HG02938 (cell line): Measurements from ENCODE around the gene ZDHHC6.
"Not testable (repeated sequence)": the region's sequence is repeated elsewhere in the genome, so short reads cannot be mapped to it uniquely, and the experiment has no call there.

Experiments used
- ATAC-seq: cut with Tn5 transposase; IDR thresholded peaks from one replicate; pipeline ENCODE4 v1.9.1; 2021; ENCODE audit warnings: mild to moderate bottlenecking, moderate library complexity; ENCODE audit not compliant: unreplicated experiment

The ZDHHC6 gene

DNA sequence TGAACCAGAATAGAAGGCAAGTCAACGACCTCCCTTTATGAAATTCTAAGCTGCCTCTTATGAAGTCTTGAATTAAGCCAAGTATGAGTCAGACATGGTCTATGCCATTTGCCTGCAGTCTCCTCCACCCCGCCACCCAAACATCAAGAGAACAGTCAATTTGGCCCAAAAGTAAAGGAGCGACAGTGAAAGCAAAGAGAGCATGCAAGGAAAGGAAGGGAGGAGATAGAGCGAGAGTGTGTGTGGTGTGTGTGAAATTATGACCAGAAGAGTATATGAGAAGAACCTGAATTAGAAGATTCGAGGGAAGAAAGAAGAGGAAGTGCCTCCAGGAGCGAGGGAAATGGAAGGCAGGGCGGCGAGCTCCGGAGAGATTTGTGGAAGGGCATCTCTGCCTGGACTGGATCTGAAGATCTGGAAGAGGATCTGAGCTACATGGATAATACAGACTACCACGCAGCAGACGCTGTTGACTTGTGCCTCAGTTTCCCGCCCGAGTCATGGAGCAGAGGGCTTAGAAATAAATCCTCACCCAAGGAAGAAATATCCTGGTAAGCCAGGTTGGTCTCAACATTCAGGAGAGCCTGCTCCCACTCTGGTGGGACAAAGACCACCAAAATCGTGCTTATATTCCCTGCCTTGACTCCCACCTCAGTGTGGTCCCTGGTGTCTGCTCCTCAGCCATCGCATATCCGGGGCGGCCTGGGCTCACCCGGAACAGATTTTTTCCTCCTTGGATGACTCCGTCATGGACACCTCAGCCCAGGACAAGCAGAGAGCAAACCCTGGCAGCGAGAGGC lies 459 bp downstream of the ZDHHC6 start:
- ATAC-seq = no peak

DNA sequence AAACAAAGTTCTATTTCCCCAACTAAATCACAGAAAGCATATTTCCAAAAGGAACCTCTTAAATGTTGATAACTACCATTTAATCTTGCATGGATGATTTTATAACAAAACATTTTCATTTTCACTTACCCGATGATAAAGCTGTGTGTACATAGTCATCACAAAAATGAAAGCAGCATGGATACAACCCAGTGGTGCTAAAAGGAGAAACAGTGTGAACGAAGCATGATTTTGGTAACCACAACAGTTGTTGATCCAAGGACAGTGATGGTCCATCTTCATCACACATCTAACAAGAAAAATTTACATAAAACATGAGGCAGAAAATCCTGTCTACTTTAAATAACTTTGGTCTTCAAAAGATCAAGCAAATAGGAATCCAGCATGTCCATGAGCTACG lies 4.7 kb downstream of the ZDHHC6 start:
- ATAC-seq = no peak

DNA sequence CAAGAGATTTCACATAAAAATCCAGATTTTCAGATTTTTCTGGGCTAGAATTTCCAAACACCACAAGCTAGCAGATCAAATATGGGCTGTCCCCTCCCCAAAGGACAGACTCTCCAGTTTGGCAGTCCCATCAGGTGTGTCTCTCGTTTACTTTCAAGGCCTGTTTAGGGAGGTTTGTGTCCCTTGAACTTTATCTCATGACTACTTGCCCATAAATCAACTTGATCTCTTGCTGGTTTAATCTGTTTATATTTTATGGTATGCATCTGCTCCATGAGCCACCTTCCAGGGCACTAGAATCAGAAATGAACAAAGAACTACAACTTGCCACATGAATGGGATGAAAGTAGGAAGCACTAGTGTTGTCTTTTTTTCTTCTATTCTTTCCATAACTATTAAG lies 5.2 kb downstream of the ZDHHC6 start:
- no peak for ATAC-seq

DNA sequence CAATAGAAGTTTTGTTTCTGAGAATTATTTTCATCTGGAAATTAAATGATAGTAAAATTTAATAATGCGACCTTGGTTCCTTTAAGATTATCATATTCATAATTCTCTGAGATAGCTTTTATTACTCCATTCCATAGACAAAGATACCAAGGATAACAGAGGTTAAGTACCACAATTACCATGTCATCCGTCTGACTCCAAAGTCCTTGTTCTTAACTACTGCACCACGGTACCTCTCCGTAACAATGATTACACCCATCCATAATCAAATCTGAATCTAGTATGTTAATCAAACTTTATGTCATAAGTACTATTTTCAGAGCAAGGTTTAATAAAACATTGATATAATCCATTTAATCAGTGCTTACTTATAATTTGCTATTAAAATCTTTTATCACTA lies 8.4 kb downstream of the ZDHHC6 start:
- no peak for ATAC-seq

DNA sequence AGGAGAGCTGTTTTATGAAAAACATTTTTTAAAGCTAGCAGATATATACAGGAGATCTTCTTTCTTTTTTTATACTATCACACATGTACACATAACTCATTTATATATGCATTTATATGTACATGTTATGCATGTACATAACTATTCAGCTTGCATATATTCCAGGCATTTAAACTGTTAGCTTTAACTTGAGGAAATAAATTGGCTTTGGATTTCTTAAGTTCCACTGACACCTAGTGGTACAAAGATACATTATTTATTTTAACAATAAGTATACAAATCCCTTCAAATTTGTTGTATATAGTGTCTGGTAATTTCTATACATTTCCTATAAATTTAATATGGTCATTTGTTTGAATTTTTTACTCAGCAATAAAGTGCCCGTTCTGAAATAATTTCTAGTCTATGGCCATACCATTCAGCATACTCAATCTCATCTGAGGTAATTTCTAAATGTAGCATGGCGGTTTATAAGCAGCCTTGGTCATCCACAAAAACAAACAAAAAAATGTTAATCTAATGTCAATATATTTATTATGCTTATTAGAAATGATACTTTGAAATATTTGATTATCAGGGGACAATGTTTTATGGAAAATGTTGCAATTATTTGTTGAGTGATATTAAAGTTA lies 11.6 kb downstream of the ZDHHC6 start:
- ATAC-seq = no peak

DNA sequence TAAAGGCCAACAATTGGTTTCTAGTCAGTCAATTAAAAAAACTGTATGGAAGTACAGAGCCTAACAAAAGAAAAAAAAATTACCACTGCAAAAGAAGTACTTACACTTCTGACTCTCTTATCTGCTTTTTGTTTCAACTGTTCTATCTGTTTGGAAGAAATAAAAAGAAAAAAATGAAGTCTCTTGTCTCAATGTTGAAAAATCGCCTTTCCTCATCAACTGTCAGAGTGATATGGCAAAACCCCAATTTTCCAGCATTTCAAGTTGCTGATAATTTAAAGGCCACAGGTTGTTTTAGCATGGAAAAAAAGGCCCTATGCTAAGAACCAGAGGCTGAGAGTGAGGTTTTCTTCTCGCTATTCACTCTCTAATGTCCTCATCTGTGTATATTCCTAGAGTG lies 13.6 kb downstream of the ZDHHC6 start:
- ATAC-seq = no peak

DNA sequence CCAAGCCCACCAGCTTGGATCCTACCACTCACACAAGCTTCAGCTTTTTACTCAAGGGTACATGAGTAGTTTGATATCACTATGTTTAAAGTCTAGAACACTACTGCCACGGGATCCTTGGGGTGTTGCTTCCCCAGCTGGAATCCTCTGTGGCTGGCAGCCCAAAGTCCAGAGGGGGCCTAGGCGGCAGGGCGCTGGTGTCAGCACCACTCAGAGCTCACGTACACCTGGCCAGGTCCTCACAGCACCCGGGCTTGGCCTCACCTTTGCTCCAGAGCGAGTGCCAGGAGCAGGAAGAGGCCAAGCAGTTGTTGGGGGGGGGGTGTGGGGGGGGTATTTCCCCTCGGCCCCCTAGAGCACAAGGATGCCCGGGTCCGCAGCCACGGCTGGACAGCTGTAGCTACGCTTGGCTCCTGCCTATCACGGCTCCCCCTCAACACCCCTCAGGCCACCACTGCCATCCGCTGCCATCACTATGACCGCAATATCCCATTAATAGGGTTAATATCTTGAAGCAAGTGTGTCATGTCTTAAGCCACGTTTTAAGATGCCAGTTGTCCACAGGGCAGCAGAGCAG lies 17.0 kb downstream of the ZDHHC6 start:
- ATAC-seq = no peak

DNA sequence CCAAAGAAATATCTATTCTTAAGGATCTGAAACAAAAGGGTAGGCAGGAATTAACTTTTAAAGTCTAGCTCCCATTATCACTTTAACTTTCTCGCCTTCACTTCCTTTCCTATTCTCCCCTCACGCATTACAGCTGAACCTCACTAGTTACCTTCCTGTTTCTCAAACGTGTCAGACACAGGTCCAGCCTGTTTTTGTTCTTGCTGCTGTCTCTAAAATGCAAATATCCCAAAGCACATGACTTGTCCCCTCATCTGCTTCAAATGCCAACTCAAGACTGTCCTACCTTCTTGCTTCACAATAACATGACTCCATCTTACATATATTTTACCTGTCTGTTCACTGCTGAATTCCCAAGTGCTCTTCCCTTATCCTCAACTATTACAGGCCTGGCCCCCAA lies 17.6 kb downstream of the ZDHHC6 start:
- ATAC-seq = peak; percentile 63

DNA sequence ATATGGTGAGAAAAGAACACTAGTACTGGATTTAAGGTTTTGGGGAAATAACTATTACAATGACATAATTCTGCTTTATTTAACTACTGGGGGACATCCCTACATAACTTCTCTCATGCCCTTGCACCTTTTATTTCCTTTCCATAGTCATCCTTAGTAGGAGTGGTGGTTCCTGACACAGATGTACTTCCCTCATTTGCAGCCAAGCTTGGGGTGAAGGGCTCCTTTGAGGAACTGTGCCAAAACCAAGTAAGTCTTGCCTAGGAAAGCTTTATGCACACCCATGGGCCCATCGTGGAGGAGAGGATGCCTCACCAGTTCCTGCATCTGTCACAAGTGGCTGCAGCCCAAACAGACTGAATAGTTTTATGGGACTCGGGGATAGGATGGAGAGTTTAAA lies 20.6 kb downstream of the ZDHHC6 start:
- no peak for ATAC-seq

DNA sequence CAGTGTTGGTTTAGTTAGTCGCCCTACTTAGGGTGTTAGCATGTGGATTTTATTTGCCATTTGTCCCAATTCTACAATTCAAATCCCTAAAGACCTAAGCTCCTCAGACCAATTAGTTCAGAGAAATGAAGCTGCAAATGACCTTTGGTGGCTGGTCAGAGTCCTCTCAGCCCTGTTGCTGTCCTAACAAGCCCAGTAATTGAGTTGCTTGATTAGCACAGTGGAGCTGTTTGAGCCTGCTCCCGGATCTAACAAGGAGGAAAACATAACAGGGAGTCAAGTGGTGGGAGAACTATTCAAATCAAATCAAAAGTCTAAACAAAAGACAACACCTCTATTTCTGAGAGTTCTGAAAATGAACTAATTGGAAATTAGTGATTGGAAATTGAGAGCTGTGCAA lies 22.1 kb downstream of the ZDHHC6 start:
- no peak for ATAC-seq

DNA sequence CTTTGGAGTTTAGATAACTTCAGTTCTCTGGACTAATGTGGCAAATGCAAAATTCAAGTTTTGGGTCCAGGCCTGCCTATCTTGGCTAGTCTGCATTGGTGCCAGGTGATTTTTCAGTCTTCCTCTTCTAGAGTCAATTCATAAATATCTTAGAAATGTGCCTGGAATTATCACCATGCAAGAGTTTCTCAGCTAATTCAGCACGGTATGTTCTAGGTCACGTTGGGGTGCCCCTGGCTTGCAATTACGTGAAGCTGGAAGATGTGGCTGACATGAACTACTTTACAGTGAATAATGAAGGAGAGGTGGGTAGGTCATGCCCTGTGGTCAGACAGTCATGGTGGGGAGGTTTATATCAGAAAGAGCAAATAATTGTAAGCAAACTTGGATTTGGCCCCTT lies 25.0 kb downstream of the ZDHHC6 start:
- ATAC-seq = no peak

DNA sequence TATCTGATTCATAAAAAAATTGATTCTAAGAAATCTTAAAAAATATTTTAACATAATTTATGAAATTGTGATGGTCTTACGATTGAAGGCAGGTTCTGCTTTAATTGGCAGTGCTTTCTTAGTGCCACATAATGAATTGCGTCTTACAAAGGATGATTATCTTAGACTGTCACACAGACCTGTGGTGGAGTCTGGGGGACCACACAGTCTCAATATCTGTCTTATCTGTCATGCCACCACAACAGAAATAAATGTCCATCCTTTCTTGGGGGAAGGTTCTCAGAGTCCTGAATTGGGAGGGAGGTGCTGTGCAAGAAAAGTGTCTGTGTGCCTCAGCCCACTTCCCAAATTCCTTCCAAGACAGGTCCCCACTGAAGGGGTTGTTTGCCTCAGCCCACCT lies 34.0 kb downstream of the ZDHHC6 start:
- no peak for ATAC-seq

DNA sequence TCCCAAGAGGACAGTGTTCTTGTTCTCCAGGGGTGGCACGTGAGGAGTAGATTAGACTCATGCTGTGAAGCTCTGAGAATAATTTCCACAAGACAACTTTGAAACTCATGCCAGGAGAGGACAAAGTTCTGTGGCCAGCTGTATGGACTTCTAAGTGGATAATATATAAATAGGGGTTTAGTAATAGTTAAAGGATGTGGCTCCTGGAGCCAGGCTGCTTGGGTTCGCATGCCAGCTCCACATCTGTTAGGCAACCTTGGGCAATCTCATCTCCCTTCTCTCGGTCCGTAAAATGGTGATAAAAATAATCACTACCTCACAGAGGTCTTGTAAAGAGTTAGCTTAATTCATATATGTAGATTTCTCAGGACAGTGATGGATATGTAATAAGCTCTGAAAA lies 37.0 kb downstream of the ZDHHC6 start:
- no peak for ATAC-seq

DNA sequence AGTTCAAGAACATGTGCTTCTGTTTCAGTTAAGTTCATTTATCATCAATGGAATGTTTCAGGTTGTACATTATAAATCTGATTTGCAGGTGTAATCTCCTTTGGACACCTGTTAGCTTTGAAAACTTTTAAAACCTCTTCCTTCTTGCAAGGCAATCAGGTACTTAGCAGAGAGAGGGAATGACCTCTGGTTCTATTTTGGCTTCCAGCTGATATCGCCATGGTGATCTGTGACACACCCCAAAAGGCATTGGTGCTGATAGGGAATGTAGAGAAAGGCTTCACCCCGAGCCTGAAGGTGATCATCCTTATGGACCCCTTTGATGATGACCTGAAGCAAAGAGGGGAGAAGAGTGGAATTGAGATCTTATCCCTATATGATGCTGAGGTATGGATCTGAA lies 37.4 kb downstream of the ZDHHC6 start:
- ATAC-seq = no peak

DNA sequence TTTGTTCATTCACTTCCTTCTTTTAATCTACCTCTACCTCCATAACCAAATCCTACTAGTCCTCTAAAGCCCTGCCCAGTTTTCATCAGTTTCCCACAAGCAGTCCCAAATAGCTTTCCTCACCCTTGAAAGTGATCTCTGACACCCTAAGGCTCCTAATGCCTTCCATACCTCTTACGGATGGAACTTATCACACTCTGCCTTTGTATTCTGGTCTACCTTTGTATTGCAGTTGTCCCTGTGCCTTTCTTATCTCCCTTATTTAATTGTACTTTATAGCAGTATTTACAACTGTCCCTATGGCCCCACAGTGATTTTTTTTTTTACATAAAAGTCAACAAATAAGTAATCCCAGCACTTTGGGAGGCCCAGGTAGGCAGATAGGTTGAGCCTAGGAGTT lies 39.0 kb downstream of the ZDHHC6 start:
- no peak for ATAC-seq

DNA sequence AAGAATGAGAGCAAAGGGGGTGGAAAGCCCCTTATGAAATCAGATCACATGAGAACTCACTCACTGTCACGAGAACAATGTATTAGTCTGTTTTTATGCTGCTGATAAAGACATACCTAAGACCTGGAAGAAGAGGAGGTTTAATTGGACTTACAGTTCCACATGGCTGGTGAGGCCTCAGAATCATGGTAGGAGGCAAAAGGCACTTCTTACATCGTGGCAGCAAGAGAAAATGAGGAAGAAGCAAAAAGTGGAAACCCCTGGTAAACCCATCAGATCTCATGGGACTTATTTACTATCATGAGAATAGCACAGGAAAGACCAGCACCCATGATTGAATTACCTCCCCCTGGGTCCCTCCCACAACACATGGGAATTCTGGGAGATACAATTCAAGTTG lies 39.9 kb downstream of the ZDHHC6 start:
- not testable (repeated sequence) for ATAC-seq

DNA sequence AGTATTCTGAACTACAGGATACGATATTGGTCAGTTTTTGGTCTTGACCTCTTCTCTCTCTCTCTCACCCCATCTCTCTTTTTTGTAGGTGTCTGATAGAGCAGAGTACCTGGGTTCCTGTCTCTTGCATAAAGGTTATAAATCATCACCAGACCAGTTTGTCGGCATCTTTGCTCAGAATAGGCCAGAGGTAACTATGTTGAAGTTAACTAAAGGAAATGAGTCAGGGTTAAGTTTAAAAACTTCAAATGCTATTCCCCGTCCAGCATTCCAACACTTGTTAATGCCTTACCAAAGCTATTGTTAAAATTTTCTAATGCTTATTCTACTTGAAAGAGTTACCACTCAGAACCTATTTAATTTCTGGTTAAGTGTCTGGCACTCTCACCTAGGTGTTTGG lies 42.1 kb downstream of the ZDHHC6 start:
- ATAC-seq = no peak

DNA sequence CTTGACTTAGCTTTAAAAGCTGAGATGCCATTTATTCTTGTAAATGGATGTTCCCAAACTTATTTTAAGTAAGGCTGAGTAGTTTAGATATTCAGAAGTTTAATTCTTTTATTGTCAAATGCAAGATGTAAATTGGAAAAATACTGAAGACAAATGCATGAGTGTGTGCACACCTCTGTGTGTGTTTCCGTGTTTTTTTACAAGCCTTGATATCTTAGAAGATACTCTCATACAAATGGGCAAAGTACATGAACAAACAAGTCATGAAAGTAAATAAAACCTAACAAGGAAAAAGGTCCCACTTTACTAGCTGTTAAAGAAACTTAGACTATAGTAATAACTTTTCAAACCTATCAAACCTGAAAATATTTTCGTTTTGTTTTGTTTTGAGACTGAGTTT lies 43.8 kb downstream of the ZDHHC6 start:
- ATAC-seq = no peak

DNA sequence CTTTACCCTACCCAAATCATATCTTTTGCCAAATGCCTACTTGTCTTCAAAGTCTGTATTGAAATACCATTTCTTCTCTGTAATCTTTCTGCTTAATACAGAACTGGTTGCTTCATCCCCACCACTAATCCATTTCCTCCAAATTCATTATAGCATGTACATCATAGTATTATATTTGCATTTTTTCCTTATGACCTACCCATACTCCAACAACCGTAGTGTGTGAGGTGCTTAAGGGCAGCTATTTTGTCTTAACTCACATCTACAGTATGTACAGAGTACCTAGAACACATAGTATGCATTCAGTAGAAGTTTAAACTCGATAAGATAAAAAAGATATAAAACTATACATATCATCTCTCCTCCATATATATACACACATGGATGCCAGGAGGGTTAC lies 49.1 kb downstream of the ZDHHC6 start:
- no peak for ATAC-seq

DNA sequence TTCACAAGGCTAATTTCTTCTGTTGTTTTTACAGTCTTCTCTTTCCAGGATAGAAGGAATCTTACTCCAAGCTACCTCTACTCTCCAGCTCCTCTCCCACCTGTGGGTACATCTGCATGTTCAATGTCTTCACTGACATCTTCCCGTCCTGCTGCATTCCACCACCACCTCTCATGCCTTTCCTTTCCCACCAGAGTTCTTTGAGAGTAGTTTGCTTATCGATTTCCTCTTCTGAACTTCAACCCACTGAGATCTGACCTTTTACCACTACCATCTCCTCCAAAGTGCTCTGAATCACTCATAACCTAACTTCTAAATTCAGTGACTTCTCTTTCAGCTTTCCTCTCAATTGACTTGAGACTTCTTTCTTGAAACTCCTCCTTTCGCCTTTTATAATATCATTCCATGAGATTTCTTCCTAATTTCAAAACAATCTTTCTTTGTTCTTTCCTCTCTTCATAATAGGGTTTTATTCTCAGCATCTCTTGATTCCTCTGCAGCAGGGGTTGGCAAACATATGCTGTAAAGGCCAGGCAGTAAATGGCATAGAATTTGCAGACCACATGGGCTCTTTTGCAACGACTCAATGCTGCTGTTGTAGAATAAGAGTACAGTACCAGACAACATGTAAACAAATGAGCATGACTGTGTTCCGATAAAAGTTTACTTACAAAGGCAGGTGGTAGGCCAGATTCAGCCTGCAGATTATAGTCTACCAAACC lies 50.7 kb downstream of the ZDHHC6 start:
- no peak for ATAC-seq

DNA sequence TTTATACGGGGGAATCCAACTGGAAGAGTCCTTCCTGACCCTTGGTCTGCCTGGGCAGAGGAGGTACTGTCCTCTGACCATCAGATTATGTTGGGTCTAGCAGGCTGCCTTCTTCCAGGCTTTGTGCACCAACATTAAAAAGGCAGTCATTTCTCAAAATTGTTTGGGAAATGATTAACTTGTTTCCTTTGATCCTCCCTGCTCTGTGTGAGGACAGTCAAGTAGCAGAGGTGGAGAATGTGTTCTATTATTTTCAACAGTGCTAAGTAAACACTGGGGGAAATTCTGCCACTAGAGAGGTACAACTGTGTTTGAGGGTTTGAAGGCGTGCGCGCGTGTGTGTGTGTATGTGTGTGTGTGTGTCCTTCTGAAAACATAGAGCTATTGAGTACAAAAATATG lies 52.2 kb downstream of the ZDHHC6 start:
- ATAC-seq = peak; percentile 38

DNA sequence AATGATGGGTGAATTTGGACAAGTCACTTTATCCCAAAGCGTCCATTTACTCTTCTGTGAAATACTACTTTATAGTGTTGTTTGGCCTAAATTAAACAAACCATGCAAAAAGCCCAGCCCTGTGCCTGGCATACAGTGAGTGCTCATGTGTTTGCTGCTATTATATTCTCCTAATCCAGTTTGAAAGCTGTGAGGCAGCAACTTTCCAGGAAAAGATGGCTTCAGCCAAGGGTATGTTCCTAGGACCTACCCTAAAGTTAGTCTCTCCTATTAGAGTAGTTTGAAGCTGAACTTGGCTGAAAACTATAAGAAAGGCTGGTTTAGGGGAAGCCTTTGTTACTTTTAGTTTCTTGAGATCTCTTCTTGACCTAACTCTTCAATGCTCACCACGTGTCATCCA lies 52.9 kb downstream of the ZDHHC6 start:
- ATAC-seq = no peak
